Neural progenitor cell (in vitro differentiated cells): Measurements from ENCODE around the gene RAET1L.

Experiments
- EZH2 ChIP-seq: fragments of 200-600 bp; sonication (generic); IDR thresholded peaks from 2 replicates; pipeline ENCODE4 v1.6.1; 2017; ENCODE audit warnings: antibody characterized with exemption, mild to moderate bottlenecking, moderate library complexity
- EZH2phosphoT487 ChIP-seq: fragments of 200-600 bp; sonication (generic); IDR thresholded peaks from 2 replicates; pipeline ENCODE4 v1.6.1; 2017; ENCODE audit warnings: antibody characterized with exemption
- TF ChIP-seq, protein P1 (sequence below): fragments of 200-600 bp; sonication (generic); IDR thresholded peaks from 2 replicates; pipeline ENCODE4 v1.5.1; 2017; ENCODE audit warnings: antibody characterized with exemption, mild to moderate bottlenecking

DNA sequence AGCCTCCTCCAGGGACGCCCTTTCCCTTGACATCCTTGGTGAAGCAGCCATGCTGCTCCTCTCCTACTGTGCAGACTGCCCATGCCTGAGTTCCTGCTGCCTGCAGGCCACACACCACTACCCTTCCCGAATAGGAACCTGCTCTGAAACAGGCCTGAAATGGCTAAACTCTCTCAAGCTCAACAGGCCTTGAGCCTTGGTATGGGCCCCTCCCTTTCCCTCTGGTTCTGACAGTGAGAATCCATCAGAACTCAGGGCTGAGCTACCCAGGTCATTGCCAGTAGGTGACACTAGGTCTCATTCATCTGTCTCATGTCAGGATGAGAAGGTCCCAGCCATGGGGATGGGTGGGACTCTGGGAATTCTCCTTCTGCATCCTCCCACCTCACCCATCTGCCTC is 25.7 kb downstream of the RAET1L start:
- TF ChIP-seq, protein P1, sequence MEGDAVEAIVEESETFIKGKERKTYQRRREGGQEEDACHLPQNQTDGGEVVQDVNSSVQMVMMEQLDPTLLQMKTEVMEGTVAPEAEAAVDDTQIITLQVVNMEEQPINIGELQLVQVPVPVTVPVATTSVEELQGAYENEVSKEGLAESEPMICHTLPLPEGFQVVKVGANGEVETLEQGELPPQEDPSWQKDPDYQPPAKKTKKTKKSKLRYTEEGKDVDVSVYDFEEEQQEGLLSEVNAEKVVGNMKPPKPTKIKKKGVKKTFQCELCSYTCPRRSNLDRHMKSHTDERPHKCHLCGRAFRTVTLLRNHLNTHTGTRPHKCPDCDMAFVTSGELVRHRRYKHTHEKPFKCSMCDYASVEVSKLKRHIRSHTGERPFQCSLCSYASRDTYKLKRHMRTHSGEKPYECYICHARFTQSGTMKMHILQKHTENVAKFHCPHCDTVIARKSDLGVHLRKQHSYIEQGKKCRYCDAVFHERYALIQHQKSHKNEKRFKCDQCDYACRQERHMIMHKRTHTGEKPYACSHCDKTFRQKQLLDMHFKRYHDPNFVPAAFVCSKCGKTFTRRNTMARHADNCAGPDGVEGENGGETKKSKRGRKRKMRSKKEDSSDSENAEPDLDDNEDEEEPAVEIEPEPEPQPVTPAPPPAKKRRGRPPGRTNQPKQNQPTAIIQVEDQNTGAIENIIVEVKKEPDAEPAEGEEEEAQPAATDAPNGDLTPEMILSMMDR = no peak
- TF ChIP-seq EZH2phosphoT487 (no peak), EZH2 (no peak)
